ENCODE results near the gene CCDC86.
"Not testable (repeated sequence)": the region's sequence is repeated elsewhere in the genome, so short reads cannot be mapped to it uniquely, and the experiment has no call there.

CCDC86 gene, protein sequence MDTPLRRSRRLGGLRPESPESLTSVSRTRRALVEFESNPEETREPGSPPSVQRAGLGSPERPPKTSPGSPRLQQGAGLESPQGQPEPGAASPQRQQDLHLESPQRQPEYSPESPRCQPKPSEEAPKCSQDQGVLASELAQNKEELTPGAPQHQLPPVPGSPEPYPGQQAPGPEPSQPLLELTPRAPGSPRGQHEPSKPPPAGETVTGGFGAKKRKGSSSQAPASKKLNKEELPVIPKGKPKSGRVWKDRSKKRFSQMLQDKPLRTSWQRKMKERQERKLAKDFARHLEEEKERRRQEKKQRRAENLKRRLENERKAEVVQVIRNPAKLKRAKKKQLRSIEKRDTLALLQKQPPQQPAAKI

DNA sequence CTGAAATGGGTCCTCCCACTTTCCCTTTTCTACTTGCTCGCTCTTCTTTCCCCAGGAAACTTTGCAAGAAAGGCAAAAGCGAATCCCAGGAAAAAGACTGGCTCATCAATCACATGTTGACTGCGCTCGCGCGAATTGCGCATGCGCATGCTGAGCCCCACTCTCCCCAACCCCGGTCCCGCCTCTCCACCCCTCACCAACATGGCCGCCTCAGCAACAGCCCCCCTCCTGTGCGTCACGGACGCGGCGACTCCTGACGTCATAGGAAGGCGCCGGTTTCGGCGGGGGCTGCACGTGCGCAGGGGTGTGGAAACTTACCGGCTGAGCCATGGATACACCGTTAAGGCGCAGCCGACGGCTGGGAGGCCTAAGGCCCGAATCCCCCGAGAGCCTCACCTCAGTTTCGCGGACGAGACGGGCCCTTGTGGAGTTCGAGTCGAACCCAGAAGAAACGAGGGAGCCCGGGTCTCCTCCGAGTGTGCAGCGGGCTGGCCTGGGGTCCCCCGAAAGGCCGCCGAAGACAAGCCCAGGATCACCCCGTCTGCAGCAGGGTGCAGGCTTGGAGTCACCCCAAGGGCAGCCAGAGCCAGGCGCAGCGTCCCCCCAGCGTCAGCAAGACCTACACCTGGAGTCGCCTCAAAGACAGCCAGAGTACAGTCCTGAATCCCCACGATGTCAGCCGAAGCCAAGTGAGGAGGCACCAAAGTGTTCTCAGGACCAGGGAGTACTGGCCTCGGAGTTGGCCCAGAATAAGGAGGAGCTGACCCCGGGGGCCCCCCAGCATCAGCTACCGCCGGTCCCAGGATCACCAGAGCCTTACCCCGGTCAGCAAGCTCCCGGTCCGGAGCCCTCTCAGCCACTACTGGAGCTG is at the start of gene CCDC86:
Gene CCDC86, plus strand, starts transcription at position 317 of the 871 bp plus-strand sequence. Its CDS starts 12 bp downstream, at position 329.
- peak; percentile 97 for DNase-seq (ENCODE audit: low spot score)

DNA sequence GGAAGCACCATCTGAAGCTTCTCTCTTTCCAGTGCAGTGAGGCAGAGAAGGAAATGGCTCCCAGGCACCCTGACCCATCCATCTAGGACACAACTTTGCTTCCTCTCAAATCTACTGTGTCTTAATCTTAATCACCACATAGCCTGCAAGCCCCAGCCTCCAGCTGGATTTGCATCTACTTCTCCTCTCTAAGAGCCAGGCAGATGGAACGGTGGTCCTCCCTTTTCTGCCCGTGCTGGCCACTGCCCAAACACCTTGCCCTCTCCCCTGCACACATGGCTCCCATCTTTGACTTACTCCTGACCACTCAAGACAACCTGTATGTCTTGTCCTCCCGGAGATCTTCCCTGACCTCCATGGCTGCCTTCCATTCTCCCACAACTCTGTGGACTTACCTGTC is 49.4 kb upstream of the CCDC86 start:
- no peak for DNase-seq (ENCODE audit: low spot score)

DNA sequence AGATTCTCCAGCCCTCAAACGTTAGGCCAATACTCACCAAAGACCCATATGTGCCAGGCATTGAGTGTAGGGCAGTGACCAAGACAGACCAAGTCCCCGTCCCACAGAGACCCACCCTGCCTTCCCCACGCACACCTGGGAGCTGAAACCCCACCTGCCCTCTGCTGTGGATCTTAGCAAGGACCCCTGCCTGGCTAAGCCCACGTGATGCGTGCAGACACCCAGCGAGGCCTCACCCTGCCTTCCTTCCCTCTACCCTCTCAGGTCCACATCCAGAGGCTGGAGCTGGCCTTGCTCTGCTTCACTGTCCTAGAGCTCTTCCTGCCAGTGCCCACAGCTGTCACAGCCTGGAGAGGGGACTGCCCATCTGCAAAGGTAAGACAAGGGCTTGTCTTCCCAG is 46.6 kb upstream of the CCDC86 start:
- no peak for DNase-seq (ENCODE audit: low spot score)

DNA sequence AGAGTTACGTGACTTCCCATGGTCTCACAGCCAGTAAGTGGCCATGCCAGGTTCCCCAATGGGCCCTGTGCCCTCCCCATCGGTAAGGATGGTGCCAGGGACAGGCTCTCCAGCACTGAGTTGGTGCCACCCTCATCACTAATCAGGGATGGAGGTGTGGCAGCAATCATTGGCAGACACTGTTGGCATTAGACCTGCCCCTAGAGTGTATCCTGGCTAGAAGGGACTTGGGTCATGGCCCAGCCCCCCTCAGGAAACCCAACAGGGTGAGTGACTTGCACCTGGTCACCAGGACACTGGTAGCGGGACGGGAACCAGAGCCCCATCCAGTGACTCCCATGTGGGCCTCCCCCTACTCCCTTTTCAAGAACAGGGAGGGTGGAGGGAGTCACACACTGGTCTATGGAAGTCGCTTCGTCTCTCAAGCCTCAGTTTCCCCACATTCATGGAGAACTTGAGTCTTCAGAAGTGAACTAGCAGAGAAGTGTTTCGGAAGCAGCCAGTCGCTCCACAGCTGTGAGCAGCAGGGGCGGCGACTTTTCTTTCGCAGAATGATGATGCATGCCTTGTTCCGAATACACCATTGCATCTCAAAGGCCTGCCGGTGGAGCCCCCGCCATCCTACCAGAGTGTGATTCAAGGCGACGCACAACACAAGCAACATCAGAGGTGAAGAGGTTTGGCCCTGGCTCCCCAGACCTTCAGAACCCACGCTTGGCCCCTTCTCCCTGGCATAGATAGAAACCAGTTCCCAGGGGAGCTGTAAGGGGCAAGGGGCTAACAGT is 43.9 kb upstream of the CCDC86 start:
- DNase-seq (ENCODE audit: low spot score) = no peak

DNA sequence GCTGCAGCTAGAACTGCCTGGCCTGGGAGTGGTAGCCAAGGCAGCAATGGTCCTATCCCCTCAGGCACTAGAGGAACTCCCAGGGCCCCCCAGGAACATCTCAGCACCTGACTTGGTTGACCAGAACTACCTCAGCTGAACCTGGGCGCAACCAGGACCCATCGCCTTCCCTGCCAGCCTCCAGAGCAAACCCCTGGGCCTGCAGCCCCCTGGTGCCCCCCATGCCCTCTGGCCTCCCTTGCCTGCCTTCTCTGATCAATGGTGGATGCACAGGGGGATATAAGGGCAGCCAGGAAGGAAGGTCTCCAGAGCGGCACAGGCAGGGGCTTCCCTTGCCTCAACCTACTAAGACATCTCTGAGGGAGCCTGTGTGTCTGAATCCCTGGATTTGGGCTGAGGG is 43.3 kb upstream of the CCDC86 start:
- no peak for DNase-seq (ENCODE audit: low spot score)

DNA sequence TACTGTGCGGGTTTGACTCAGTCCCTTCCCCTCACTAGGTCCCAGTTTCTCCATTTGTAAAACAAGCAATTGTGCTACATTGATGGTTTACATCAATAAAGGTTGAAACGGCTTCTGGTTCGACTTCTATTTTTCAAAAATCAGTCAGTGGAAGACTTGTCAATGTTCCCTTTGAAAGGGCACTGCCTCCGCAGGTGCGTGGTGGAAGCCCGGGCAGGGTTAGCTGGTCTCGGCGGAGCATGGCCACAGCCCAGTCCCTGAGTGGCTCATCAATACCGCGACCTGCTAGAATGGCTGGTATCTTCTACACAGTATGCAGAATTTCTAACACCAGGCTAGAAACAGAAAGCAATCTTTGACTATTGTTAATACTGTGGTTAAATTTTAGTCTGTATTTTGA is 40.7 kb upstream of the CCDC86 start:
- DNase-seq (ENCODE audit: low spot score) = no peak

DNA sequence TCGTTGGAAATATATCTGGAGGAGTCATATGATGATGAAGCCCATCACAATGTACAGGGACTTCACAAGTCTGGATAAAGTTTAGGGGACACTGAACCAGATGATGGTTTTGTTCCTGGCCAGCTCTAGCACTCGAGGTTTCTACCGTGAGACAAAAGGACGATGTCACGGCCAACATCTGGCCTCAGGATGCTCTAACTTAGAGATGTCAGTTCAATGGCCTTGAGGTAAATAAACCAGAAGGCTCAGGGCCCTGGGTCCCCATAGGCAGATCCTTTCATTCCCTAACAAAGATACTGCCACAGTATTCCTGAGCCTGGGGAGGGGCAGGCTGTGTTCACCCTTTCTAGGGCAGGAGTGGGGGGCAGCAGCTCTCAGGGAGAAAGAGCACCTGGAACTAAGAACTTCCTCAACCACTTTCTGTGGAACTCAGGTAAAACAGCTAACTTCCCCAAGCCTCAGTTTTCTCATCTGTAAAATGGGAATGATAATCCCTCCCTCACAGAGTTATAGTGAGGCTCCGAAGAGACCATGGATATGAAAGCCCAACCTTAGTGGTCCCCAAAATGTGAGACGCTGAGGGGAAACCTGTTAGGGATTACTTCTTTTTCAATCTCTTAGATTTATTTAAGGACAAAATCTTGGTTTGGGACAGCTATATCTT is 38.5 kb upstream of the CCDC86 start:
- no peak for DNase-seq (ENCODE audit: low spot score)

DNA sequence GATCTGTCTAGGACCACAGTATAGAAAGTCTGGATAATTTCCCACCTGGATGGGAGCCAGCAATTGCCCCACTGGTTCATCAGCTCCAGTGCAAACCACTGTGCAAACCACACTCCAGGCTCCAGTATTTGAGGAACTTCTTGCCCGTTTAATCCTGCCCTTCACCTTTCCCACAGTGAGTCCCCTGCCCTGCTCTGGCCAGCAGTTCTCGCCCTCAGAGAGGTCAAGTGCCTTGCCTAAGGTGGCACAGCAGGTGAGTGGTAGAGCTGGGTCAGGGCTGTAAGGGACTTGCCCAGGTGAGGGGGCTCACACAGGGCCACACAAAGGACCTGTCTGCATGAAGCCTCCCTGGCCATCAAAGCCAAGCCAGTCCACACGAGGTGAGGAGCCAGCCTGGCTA is 32.7 kb upstream of the CCDC86 start:
- no peak for DNase-seq (ENCODE audit: low spot score)

DNA sequence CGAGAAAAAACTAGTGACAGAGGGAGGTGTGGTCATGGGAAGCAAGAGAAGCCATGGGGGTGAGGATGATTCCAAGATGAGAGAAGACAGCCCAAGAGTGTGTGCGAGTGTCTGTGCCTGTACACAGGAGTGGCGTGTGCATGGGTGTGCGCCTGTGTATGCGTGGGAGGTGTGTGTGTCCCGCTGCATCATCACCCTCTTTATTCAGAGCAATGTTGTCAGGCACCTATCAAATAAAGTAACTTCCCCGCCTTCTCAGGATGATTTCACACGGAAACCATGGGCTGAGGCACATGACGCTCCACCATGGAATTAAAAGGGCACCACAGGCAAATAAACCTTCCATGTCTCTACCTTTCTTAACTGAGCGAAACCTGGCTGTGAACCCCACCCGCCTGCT is 32.2 kb upstream of the CCDC86 start:
- DNase-seq (ENCODE audit: low spot score) = no peak

DNA sequence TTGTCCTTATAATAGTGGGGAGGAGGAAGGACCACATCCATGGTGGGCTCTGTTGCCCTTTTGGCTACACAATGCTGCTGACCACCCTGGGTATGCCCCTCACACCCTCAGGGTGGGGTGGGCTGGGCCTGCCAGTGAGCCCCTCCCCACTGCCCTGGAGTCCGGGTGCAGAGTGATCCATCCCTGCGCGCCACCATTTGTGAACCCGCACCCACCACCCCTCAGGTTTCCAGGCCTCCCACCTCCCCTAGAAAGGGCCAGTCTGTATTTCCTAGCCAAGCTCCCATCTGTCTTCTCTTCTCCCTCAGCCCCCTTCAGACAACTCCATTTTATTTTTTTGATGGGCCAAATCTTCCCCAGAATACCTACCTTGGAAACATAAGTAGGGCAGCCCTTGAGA is 31.8 kb upstream of the CCDC86 start:
- DNase-seq (ENCODE audit: low spot score) = no peak

DNA sequence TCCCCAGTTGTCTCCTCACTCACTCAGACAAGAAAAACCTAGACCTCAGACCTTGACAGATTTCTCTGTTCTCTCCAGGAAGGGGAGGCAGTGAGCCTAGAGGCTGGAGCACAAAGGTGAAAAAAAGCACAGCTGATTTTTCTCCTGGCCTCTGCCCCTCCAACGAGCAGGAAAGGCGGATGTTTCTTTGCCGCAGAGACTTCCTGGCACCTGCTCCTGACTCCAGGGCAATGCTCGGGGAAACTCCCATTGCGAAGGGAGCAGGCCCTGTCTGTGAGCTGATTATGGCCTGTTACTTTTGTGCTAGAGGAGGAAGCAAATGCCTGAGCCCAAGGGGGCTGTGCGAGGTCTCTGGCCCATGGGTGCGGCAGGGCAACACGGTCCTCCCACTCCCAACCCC is 31.3 kb upstream of the CCDC86 start:
- no peak for DNase-seq (ENCODE audit: low spot score)

DNA sequence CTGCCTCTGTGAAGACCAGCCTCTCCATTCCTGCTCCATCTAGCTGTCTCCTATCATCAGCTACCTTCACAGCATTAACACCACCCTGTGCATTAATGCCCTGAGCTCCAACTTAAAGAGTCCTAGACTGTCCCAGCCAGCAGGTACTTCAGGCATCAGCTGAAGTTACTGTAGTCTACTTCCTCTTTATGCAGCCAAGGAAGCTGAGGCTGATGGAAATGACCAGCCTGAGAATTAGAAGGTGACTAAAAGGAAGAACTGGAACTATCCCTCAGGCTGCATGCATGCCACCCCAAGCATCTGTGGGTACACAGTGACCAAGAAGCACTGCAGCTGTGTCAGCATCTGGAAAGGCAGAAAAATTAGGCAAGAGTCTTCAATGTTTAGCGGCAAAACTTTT is 28.6 kb upstream of the CCDC86 start:
- no peak for DNase-seq (ENCODE audit: low spot score)

DNA sequence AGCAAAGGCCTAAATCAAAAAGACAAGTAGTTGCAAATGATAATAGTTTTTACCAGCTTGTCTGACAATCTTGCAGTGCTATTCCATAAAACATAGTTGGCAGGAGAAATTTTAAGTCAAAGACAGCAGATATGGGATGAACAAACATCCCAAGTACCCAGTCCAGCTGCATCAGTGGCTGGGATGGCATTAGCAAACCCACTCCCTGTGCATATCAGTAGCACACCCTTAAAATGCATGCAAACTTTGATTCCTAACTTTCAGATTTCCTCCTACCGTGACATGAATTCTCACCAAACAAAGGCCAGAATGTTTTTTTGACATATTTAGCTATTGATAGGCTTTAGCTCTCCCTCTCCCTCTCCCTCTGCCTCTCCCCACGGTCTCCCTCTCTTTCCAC is 27.8 kb upstream of the CCDC86 start:
- no peak for DNase-seq (ENCODE audit: low spot score)

DNA sequence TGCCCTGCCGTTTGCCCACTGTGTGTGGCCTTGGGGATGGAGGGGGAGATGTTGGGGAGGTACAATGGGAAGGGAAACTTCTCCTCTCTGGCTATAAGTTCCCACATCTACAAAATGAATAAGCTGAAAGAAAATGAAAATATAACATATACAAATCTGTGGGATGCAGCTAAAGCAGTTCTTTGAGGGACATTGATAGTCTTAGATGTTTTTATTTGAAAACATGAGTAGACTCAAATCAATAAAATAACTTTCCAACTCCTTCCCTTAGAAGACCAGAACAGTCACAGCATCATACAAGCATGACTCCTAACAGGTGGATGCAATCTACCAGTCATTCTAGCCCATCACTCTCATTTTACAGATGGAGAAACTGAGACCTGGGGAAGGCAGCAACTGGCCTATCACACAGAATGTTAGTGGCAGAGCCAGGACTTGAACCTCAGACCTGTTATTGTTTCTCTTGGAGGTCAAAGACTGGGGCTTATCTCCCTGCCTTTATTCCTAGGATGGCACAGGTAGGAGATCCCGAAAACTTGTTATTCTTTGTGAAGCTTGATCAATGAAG is 25.2 kb upstream of the CCDC86 start:
- no peak for DNase-seq (ENCODE audit: low spot score)

DNA sequence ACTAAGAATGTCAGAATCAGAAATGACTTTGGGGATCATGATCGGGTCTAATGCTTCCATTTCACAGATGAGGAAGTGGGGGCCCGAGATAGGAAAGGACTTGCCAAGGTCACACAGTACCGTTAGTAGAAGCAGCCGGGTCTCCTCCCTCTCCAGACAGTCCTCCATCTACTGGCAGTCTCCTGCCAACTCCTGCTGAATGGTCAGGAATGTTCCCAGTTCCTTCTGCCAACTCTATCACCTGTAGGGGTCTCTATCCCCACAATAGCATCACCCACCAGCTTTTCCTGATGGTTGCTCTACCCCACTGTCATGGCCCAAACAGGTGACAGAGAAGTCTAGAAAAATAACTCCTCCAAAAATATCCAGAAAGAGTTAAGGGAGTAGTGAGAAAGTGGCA is 23.9 kb upstream of the CCDC86 start:
- DNase-seq (ENCODE audit: low spot score) = no peak

DNA sequence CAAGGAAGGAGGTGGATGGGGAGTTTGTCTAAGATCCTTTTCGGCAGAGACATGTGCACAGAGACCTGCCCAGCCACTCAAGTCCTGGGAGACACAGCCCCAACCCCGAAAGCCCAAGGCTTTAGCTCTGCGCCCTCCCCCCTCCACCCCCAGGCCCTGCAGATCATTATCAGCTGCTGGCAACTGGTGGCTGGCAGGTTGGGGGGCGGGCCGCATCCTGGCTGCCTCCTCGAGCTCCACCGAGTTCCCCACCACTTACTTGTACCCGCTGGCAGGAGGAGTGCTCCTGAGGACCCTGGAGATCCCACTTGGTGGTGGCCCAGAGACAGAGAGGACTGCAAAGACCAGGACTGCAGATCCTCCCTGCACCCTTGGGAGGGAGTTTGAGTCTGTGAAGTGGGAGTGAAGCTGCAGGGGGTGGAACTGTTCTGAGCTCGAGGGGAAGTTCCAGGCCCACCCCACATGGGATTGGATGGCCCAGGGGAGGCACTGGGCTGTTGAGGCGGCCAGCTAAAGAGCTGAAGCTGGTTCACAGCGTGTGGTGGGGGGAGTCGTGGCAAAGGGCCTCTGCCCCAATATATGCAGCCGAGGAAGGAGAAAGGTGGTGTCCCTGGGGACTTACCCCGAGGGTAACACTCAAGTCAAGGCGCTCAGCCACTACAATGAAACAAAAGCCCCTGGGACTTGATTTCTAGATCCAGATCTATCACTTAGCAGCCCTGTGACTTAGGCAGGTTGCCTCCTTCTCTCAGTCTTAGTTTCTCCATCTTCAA is 19.9 kb upstream of the CCDC86 start:
- no peak for DNase-seq (ENCODE audit: low spot score)

DNA sequence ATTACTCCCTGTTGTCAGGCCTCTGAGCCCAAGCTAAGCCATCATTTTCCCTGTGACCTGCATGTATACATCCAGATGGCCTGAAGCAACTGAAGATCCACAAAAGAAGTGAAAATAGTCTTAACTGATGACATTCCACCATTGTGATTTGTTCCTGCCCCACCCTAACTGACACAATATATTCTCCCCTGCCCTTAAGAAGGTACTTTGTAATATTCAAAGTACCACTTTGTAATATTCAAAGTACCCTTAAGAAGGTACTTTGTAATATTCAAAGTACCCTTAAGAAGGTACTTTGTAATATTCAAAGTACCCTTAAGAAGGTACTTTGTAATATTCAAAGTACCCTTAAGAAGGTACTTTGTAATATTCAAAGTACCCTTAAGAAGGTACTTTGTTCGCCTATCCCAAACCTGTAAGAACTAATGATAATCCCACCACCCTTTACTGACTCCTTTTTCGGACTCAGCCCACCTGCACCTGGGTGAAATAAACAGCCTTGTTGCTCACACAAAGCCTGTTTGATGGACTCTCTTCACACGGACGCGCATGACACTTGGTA is 18.1 kb upstream of the CCDC86 start:
- not testable (repeated sequence) for DNase-seq (ENCODE audit: low spot score)

DNA sequence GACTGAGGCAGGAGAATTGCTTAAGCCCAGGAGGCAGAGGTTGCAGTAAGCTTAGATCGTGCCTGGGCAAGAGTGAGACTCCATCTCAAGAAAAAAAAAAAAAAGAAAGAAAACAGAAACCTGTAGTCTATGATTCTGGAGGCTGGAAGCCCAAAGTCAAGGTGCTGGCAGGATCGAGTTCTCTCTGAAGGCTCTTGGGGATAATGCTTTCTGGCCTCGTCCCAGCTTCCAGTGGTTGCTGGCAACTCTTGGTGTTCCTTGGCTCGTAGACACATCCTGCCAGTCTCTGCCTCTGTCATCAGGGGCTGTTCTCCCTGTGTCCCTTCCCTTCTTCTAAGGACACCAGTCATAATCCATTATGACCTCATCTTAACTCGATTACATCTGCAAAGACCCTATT is 16.8 kb upstream of the CCDC86 start:
- no peak for DNase-seq (ENCODE audit: low spot score)

DNA sequence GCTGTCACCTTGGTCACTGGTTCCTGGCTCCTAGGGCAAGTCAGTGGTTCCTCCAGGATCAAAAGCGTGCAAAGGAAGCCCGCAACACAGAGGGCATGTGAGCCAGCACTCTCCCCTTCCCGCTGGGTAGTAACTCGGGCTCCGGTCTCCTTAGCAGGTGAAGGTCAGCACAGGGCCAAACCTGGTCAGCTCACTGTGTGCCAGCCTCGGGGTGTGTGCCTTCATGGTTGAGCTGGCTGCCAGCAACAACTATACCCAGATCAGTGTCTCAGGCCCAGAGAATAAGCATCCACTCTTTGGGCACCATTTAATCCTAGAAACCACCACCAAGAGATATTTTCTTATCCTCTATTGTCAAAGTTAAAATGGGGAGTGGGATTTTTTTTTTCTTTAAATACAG is 16.1 kb upstream of the CCDC86 start:
- DNase-seq (ENCODE audit: low spot score) = no peak

DNA sequence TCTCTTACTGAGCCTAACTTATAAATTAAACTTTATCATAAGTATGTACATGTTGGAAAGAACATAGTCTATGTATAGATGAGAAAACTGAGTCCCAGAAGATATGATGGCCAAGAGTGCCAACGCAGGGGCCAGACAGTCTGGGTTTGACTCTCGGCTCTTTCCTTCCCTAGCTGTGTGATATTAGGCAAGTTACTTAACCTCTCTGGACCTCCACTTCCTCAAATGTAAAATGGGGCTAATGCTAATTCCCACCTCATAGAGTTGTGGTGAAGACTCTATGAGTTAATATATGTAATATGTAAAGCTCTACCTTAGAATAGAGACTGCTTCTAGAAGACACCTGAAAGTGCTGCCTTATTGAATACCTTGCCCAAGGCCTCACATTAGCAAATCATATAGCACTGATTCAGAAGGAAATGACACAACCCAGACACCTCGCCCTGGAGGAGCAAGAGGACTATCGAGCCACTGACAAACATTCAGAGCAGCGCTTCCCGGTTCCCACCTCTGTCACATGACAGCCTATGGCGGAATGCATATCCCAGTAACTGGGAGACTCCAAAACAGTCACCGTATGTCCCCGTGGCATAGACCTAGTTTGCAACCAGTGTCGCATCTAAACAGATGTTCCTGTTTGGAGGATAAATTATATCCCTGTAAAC is 11.3 kb upstream of the CCDC86 start:
- DNase-seq (ENCODE audit: low spot score) = no peak
